ENCODE measurements around the gene ANKRD13D.

The ANKRD13D gene

DNA sequence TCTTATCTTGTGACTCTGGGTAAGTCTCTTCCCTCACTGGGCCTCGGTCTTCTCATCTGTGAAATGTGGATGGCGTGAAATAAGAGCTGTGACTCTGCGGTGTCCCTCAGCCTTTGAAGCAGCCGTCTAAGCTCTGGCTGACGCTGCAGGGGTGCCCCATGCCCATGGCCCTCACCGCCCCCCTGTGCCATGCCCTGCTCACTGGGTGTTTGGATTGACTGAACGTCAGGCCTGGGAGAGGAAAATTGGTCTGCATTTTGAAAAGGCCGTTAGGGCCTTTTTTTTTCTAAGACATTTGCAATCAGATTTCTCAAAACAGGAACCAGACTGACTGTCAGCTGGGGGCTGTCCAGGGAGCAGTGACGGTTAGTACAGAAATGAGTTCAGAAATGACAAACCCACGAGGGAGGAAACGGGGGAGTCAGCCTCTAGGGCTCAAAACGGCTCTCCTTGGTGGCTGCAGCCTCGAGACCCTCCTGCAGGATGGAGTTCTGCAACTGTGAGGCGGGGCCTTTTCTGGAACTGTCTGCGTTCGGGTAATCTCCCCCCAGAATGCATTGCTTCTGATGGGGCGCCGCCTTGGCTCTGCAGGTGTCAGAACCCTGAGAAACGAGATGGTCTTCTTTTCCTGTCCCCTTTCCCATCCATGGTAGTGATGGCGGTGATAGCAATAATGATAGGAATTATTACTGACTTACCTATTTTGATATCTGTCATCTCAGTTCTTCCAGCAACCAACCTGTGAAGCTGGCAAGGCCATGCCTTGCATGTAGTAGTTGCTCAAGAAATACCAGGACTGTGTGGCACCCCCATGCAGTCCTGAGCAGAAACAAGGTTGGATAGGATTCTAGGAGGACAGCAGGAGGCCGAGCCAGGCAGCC, 20.8 kb upstream of the ANKRD13D start:
- peak overlapping the region; percentile 100 for H3K4me2 ChIP-seq (ENCODE audit: low read length)
- peaks cover 46% of the 10 kb centered on the region for H3F3A ChIP-seq (ENCODE audit: control insufficient read depth, insufficient read depth)
- H3K4me3 ChIP-seq (ENCODE audit: low read length): peak overlapping the region; percentile 91
- no peak for TF ChIP-seq EZH2phosphoT487 (IDR thresholded peaks at IDR 0.05; ENCODE audit: borderline replicate concordance, low read length)
- TF ChIP-seq, protein P1, sequence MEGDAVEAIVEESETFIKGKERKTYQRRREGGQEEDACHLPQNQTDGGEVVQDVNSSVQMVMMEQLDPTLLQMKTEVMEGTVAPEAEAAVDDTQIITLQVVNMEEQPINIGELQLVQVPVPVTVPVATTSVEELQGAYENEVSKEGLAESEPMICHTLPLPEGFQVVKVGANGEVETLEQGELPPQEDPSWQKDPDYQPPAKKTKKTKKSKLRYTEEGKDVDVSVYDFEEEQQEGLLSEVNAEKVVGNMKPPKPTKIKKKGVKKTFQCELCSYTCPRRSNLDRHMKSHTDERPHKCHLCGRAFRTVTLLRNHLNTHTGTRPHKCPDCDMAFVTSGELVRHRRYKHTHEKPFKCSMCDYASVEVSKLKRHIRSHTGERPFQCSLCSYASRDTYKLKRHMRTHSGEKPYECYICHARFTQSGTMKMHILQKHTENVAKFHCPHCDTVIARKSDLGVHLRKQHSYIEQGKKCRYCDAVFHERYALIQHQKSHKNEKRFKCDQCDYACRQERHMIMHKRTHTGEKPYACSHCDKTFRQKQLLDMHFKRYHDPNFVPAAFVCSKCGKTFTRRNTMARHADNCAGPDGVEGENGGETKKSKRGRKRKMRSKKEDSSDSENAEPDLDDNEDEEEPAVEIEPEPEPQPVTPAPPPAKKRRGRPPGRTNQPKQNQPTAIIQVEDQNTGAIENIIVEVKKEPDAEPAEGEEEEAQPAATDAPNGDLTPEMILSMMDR (IDR thresholded peaks at IDR 0.05; ENCODE audit: low read depth, low read length, poor library complexity, severe bottlenecking): no peak
- H3K27me3 ChIP-seq (ENCODE audit: control insufficient read depth, low read length): no peaks in the 10 kb centered on the region
- H4K20me1 ChIP-seq (ENCODE audit: control insufficient read depth, insufficient read depth, low read depth, low read length): peaks cover 4% of the 10 kb centered on the region
- no peaks in the 10 kb centered on the region for H3K9me2 ChIP-seq (replicated peaks; ENCODE audit: control insufficient read depth, low read length)
- peaks cover 71% of the 10 kb centered on the region for H3K36me3 ChIP-seq (ENCODE audit: control insufficient read depth, low read length)
- peaks cover 75% of the 10 kb centered on the region for H3K79me2 ChIP-seq (ENCODE audit: control insufficient read depth, low read length)
- peaks cover 74% of the 10 kb centered on the region for H3K4me1 ChIP-seq (ENCODE audit: control insufficient read depth, low read length)
- no peaks in the 10 kb centered on the region for H3K9me3 ChIP-seq (ENCODE audit: control insufficient read depth, insufficient read depth, low read length)
- peak overlapping the region; percentile 100 for H3K27ac ChIP-seq (ENCODE audit: low read depth, low read length)

DNA sequence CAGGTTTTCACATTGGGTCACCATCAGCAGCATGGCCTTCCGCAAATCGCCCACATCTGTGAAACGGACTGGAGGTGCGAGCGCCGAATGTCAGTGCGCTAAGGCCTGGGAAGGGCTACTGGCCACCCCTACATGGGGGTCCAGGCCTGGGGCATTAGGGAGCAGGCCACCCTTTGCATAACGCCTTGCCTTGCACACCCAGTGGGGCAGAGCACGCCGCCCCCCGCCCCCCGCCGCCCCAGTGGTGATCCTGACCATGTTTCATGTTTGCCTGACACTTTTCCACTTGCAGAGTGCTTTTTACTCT, 20.2 kb upstream of the ANKRD13D start:
- Histone ChIP-seq H3K27ac (ENCODE audit: low read depth, low read length) (peak overlapping the region; percentile 100), H3K4me2 (ENCODE audit: low read length) (peak overlapping the region; percentile 100), H3K4me1 (ENCODE audit: control insufficient read depth, low read length) (peaks cover 76% of the 10 kb centered on the region), H3K4me3 (ENCODE audit: low read length) (peak overlapping the region; percentile 91), H3K79me2 (ENCODE audit: control insufficient read depth, low read length) (peaks cover 81% of the 10 kb centered on the region), H3K36me3 (ENCODE audit: control insufficient read depth, low read length) (peaks cover 76% of the 10 kb centered on the region), H4K20me1 (ENCODE audit: control insufficient read depth, insufficient read depth, low read depth, low read length) (peaks cover 4% of the 10 kb centered on the region), H3F3A (ENCODE audit: control insufficient read depth, insufficient read depth) (peaks cover 49% of the 10 kb centered on the region), H3K27me3 (ENCODE audit: control insufficient read depth, low read length) (no peaks in the 10 kb centered on the region), H3K9me3 (ENCODE audit: control insufficient read depth, insufficient read depth, low read length) (no peaks in the 10 kb centered on the region), H3K9me2 (replicated peaks; ENCODE audit: control insufficient read depth, low read length) (no peaks in the 10 kb centered on the region)
- TF ChIP-seq, protein P1 (IDR thresholded peaks at IDR 0.05; ENCODE audit: low read depth, low read length, poor library complexity, severe bottlenecking): no peak
- TF ChIP-seq EZH2phosphoT487 (IDR thresholded peaks at IDR 0.05; ENCODE audit: borderline replicate concordance, low read length): no peak

DNA sequence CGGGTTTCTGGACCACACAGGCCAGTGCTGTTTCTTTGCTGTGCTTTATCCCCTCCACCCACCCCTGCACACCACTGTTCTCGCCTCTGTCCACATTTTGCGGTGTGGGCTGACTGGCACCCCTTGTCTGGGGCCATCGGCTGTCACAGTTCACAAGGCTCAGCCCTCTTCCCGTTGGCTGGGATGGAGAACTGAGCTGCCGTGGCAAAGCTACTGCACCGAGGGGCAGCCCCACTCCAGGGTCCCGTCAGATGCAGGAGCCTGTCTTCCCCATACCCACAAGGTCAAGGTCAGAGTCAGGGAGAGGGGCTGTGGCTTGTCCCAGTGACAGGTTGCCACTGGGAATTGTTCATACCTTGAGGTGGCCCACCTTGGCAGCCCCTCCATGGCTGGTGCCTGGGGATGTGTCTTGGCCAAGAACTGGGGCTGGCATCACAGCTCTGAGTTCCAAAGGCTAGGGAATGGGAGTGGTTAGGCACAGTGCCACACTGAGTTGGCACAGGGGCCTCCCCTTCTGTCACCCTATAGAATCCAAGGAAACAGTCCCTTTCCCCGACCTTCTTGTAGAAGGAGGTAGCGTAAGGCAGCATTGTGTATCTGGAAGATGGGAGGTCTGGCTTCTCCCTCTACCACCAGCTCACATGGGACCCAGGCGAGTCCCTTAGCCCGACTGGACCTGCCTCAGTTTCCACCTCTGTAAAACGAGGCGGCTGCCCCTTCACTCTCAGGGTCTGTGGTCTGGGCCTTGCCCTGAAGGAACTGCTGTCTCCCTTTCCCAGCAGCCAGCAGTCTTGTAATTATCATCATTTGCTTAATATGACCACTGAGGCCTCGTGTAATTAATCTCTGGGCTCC, 19.5 kb upstream of the ANKRD13D start:
- peaks cover 79% of the 10 kb centered on the region for H3K4me1 ChIP-seq (ENCODE audit: control insufficient read depth, low read length)
- H3K27ac ChIP-seq (ENCODE audit: low read depth, low read length): peak overlapping the region; percentile 100
- H3K4me3 ChIP-seq (ENCODE audit: low read length): peak overlapping the region; percentile 91
- H3K9me3 ChIP-seq (ENCODE audit: control insufficient read depth, insufficient read depth, low read length): no peaks in the 10 kb centered on the region
- peaks cover 49% of the 10 kb centered on the region for H3F3A ChIP-seq (ENCODE audit: control insufficient read depth, insufficient read depth)
- TF ChIP-seq, protein P1 (IDR thresholded peaks at IDR 0.05; ENCODE audit: low read depth, low read length, poor library complexity, severe bottlenecking): no peak
- TF ChIP-seq EZH2phosphoT487 (IDR thresholded peaks at IDR 0.05; ENCODE audit: borderline replicate concordance, low read length): no peak
- H3K36me3 ChIP-seq (ENCODE audit: control insufficient read depth, low read length): peaks cover 79% of the 10 kb centered on the region
- H3K27me3 ChIP-seq (ENCODE audit: control insufficient read depth, low read length): no peaks in the 10 kb centered on the region
- peaks cover 4% of the 10 kb centered on the region for H4K20me1 ChIP-seq (ENCODE audit: control insufficient read depth, insufficient read depth, low read depth, low read length)
- peak overlapping the region; percentile 100 for H3K4me2 ChIP-seq (ENCODE audit: low read length)
- no peaks in the 10 kb centered on the region for H3K9me2 ChIP-seq (replicated peaks; ENCODE audit: control insufficient read depth, low read length)
- peaks cover 88% of the 10 kb centered on the region for H3K79me2 ChIP-seq (ENCODE audit: control insufficient read depth, low read length)
